ENCODE measurements around the gene HVCN1. TPM values are rescaled to one million over a fixed set of nuclear protein-coding genes. Genes with fewer than 3 reads are reported as not detected.

Gene HVCN1
- total and polyA plus RNA-seq, 2 of the 13 experiments (the other 11 are each of a cell fraction or from before 2014, with no cell fraction given), result 0.49 to 1.3 TPM

- TF ChIP-seq ETS1 (CRISPR knock-in tag; IDR thresholded peaks at IDR 0.05), result no peak
- TF ChIP-seq TBX3 (IDR thresholded peaks at IDR 0.05; ENCODE audit: borderline replicate concordance), result no peak
- TF ChIP-seq ZSCAN5A (CRISPR knock-in tag; IDR thresholded peaks at IDR 0.05; ENCODE audit: borderline replicate concordance), result no peak
- TF ChIP-seq FOXC1 (CRISPR knock-in tag; IDR thresholded peaks at IDR 0.05; ENCODE audit: borderline replicate concordance), result no peak
- TF ChIP-seq SAFB2 (CRISPR knock-in tag; IDR thresholded peaks at IDR 0.05; ENCODE audit: borderline replicate concordance, low read depth), result no peak
- TF ChIP-seq TEAD3 (CRISPR knock-in tag; optimal IDR thresholded peaks at IDR 0.05; ENCODE audit: borderline replicate concordance), result peak; percentile 13
- no peak for TF ChIP-seq ZNF784 (CRISPR knock-in tag; IDR thresholded peaks at IDR 0.05; ENCODE audit: borderline replicate concordance)
- TF ChIP-seq ZNF484 (CRISPR knock-in tag; IDR thresholded peaks at IDR 0.05; ENCODE audit: borderline replicate concordance, low read depth), result no peak
- no peak for TF ChIP-seq ZNF660 (CRISPR knock-in tag; IDR thresholded peaks at IDR 0.05; ENCODE audit: borderline replicate concordance, low read depth)
- TF ChIP-seq ZNF407 (CRISPR knock-in tag; IDR thresholded peaks at IDR 0.05; ENCODE audit: not compliant biosample characterization), result no peak
- no peak for TF ChIP-seq SUZ12 (IDR thresholded peaks at IDR 0.05; ENCODE audit: low read depth, low read length)
- no peak for TF ChIP-seq ZNF414 (CRISPR knock-in tag; IDR thresholded peaks at IDR 0.05)
- TF ChIP-seq ZNF782 (CRISPR knock-in tag; IDR thresholded peaks at IDR 0.05; ENCODE audit: borderline replicate concordance), result no peak
- TF ChIP-seq ZSCAN20 (CRISPR knock-in tag; IDR thresholded peaks at IDR 0.05; ENCODE audit: borderline replicate concordance), result no peak
- TF ChIP-seq POGZ (CRISPR knock-in tag; IDR thresholded peaks at IDR 0.05), result no peak
- no peak for TF ChIP-seq KLF11 (CRISPR knock-in tag; IDR thresholded peaks at IDR 0.05)
- TF ChIP-seq ZNF44 (CRISPR knock-in tag; IDR thresholded peaks at IDR 0.05), result no peak
- no peak for TF ChIP-seq NPAS2 (CRISPR knock-in tag; IDR thresholded peaks at IDR 0.05; ENCODE audit: borderline replicate concordance)
Measured at GRCh38 chr12:110728628-110729027, 39.7 kb upstream of the HVCN1 start (continued).
